GM21723 (cell line): ENCODE data around the gene AMOTL1.

Source experiments
- ATAC-seq: cut with Tn5 transposase; IDR thresholded peaks from one replicate; pipeline ENCODE4 v1.9.1; 2021; ENCODE audit warnings: mild to moderate bottlenecking, moderate library complexity; ENCODE audit not compliant: unreplicated experiment

The AMOTL1 gene, protein sequence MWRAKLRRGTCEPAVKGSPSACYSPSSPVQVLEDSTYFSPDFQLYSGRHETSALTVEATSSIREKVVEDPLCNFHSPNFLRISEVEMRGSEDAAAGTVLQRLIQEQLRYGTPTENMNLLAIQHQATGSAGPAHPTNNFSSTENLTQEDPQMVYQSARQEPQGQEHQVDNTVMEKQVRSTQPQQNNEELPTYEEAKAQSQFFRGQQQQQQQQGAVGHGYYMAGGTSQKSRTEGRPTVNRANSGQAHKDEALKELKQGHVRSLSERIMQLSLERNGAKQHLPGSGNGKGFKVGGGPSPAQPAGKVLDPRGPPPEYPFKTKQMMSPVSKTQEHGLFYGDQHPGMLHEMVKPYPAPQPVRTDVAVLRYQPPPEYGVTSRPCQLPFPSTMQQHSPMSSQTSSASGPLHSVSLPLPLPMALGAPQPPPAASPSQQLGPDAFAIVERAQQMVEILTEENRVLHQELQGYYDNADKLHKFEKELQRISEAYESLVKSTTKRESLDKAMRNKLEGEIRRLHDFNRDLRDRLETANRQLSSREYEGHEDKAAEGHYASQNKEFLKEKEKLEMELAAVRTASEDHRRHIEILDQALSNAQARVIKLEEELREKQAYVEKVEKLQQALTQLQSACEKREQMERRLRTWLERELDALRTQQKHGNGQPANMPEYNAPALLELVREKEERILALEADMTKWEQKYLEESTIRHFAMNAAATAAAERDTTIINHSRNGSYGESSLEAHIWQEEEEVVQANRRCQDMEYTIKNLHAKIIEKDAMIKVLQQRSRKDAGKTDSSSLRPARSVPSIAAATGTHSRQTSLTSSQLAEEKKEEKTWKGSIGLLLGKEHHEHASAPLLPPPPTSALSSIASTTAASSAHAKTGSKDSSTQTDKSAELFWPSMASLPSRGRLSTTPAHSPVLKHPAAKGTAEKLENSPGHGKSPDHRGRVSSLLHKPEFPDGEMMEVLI

DNA sequence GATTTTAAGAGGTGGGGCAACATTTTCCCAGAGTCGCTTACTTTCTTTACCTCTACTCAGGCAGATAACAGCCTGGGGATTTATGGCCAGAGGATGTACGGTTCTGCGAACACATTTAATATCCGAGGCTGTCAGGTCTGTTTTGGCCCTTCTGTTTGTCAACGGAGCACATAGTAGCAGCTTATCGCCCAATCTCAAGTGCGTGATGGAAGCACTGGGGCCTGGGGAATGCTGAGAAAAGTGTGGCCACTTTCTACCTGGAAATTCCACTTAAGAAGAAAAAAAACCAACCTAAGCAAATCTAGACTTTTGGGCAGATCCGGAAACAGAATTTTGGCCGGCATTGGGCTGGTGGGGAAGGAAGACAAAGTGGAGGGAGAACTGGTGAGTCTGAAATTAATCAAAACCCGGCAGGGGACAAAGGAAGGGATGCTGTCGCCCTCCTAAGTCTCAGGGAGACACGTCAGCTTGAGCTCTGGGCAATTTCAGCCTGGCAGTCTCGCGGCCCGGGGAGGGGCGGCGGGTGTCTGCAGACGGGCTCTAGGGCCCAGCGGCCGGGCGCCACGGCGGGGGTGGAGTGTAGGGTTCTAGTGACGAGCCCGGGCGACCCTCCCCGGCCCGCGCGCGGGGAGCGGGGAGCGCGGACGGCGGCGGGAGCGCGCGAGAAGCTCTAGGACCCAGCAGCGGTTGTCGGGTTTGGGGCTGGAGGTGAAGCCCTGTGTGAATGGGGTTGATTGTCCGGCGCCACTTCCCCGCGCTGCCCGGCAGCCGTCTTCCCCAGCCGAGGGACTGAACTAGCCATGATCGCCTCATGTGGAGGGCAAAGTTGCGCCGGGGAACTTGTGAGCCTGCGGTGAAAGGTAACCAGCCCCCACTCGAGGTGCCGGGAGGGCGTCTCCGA, at the start of gene AMOTL1:
TSS of gene AMOTL1 (plus strand) at position 656 of the 901 bp plus-strand sequence. CDS start at position 812, 156 bp downstream.
- peak; percentile 60 for ATAC-seq

- ATAC-seq: no peak
These were observed 48.3 kb upstream of the AMOTL1 start for GRCh38 chr11:94719876-94720275.

GRCh38 chr11:94721565-94722292, 46.4 kb upstream of the AMOTL1 start:
- no peak for ATAC-seq

GRCh38 chr11:94722735-94723134, 45.4 kb upstream of the AMOTL1 start:
- no peak for ATAC-seq

DNA sequence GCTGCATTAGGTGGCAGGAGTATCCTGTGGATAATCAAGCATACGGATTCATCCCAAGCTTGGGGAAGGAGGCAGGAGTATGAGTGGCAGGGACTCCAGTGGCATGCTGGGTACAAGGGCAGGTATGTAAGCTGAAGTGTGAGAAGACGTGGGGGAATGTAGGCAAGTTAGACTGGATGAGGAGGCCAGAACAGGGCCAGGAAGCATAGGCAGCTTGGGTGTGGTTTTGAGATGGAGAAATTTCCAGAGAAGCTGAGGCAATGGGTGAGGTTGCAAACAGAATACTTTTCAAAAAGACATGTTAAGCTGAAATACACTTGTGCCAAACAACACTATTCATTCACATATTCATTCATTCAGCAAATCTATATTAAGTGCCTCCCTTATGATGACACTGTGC, 43.1 kb upstream of the AMOTL1 start:
- no peak for ATAC-seq

DNA sequence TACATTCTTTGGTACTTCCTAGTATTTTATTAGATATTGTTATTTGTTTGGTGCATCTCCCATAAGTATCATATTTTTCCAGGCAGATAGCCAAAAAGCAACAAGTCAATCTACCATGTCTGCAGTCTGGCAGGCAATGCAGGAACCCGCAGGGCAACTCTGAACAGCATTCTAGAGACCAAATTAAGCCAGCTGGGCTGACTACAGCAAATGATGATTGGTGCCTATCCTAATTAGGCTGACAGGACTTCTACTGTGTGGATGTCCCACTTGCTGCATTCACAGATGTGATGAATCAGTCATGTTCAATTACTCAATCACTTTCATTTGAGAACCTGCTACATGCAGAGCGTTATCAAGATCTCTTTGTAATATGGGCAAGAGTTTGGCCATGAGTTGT, 40.3 kb upstream of the AMOTL1 start:
- no peak for ATAC-seq

DNA sequence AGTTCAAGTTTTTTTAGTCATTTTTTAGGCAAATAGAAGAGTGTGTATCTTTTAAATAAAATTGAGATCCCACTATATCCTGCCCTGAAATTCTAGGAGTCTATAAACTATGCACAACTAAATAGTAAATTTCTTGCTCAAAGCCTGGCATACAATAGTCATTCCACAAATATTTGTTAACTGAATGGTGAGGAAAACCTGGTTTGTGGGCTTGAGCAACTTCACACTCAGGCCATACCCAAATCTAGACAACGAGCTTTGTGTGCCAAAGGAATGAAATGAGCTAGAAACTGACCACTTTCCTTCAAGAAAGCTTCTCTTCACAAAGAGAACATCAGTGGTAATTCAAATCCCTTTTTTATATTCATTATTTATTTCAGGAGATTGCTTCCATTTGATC, 39.6 kb upstream of the AMOTL1 start:
- no peak for ATAC-seq

GRCh38 chr11:94728966-94729751, 39.0 kb upstream of the AMOTL1 start:
- no peak for ATAC-seq

DNA sequence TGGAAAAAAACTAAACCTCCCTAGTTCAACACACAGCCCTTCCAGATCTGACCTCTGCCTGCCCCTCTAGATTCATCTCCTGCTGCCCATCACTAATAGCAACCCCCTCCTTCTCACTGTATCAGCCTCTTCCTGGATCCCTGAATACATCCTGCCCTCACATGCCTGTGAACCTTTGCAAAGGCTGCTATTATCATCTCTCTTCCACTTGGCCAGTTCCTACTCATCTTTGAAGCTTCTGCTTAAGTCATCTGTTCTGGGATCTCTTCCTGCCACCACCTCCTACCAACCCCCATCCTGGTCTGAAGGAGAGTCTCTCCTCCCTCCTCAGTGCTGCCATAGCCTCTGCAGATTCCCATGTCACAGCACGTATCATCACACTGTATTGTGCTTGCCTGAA, 38.0 kb upstream of the AMOTL1 start:
- ATAC-seq: no peak

- no peak for ATAC-seq
These were observed 36.1 kb upstream of the AMOTL1 start for GRCh38 chr11:94731880-94732601.

- ATAC-seq: no peak
These were observed 35.4 kb upstream of the AMOTL1 start for GRCh38 chr11:94732617-94733281.

DNA sequence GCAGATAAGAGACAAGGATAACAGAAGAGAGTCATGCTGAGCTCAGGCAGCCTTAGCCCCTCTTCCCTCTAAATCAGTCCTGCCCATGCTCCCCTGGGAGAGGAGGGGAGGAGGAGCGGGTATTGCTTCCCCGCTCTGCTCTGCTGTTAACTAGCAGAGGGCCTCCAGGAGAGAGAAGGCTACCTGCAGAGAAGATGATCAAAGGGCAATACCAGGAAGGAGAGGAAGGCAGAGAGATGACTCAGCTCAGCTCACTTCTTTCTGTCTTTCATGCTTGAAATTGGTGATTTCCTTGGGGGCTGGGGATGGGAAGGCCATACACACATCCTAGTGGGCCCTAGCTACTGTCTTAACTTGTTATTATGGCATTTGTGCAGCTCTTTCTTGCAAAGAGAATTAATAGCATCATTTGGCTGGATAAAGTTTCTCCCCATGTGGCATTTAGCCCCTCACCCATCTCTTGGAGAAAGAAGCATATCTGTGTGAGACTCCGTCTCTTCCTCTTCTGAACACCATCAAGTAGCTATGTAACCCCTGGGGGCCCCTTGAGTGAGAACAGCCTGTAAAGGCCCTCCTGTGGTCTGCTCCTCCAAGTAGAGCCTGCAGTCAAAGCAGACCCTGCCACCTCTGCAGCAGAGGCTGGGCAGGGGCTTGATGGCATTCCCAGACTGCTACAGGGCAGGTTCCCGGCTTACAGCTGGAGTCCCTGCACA, 33.4 kb upstream of the AMOTL1 start:
- ATAC-seq: no peak

- no peak for ATAC-seq
These were observed 32.2 kb upstream of the AMOTL1 start for GRCh38 chr11:94735907-94736306.

- ATAC-seq: no peak
These were observed 31.0 kb upstream of the AMOTL1 start for GRCh38 chr11:94737171-94737611.

- ATAC-seq: no peak
These were observed 29.4 kb upstream of the AMOTL1 start for GRCh38 chr11:94738746-94739145.

- ATAC-seq: no peak
These were observed 28.8 kb upstream of the AMOTL1 start for GRCh38 chr11:94739331-94739730.
